DMS153 treated with DMSO at 0.1 percent for 48 hours (cell line): Measurements from ENCODE around the gene CHP1.
"Not testable (repeated sequence)": the region's sequence is repeated elsewhere in the genome, so short reads cannot be mapped to it uniquely, and the experiment has no call there.

Source experiments
- DNase-seq: peaks from one replicate; lab custom pipeline; 2025; ENCODE audit not compliant: unreplicated experiment; lab: John Stamatoyannopoulos, UW

CHP1 gene

DNA sequence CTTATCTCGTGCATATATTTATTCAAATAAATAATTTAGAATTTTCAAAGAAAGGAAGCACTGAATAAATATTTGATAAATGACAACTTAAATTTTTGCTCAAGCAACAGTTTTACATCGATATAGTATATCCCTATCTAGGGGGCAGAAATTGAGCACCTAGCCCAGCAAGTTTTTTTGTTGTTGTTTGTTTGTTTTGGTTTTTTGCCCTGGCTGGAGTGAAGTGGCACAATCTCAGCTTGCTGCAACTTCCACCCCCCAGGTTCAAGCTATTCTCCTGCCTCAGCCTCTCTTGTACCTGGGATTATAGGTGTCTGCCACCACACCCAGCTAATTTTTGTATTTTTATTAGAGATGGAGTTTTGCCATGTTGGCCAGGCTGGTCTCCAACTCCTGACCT, 58.9 kb downstream of the CHP1 start:
- DNase-seq = no peak

DNA sequence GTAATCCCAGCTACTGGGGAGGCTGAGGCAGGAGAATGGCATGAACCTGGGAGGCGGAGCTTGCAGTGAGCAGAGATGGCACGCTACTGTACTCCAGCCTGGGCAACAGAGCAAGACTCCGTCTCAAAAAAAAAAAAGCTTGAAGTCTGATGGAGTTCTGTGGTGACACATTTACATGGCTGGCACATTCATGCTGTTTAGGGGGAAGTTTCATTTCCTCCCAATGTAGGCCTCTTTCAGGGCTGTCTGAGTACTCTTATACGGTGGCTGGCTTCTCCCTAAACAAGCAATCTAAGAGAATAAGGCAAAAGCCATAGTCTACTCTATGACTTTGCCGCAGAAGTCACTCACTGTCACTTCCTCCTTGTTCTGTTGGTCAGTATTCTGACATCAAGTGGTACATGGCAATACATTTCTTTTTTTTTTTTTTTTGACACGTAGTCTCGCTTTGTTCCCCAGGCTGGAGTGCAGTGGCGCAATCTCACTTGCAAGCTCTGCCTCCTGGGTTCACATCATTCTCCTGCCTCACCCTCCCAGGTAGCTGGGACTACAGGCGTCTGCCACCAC, 60.1 kb downstream of the CHP1 start:
- DNase-seq = no peak

DNA sequence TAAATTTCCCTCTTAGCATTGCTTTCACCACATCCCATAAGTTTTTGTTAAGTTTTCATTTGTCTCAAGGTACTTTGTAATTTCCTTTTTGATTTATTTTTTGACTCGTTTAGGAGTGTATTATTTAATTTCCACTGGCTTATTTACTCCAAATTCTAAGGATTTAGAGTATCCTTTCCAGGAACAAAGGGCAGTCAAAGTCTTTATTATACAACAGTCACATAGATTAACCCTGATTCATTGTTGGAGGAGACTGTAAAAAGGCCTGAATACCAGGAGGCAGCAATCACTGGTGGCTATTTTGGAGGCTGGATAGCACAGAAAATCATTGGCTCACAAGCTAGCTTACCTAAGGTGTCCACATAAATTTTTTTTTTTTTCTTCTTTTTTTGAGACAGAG, 61.5 kb downstream of the CHP1 start:
- DNase-seq = no peak

DNA sequence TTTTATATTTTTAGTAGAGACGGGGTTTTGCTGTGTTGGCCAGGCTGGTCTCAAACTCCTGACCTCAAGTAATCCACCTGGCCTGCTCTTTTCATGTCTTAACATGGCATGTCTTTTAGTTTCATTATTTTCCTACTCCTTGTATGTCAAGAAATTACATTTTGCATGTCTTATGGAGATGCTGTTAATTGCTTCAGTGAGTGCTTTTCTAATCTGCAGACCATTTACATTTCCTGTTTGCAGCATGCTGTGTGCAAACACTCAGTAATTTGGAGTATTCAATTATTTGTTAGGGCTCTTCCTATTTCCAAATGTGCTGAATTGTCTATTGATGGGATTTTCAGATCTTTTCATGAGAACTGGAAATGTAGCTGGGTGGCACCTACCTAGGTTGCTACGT, 70.1 kb downstream of the CHP1 start:
- DNase-seq = not testable (repeated sequence)

DNA sequence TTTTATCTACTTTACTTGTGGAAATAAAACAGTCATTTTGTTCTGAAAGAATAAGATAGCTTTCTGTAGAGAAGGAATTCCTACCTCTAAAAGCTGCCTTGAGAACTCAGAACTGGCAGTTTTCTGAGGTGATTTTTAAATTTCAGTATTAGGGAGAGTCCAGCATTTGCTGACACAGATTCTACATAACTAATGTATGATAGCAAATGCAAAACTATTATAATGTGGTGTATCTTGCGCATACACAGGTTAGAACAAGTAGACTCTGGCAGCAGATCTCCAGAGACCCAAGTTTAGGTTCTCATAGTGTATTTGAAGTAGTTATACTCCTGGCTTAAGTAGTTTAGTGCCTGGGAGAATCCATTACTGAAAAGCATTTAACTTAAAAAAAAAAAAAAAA, 70.5 kb downstream of the CHP1 start:
- DNase-seq = no peak

DNA sequence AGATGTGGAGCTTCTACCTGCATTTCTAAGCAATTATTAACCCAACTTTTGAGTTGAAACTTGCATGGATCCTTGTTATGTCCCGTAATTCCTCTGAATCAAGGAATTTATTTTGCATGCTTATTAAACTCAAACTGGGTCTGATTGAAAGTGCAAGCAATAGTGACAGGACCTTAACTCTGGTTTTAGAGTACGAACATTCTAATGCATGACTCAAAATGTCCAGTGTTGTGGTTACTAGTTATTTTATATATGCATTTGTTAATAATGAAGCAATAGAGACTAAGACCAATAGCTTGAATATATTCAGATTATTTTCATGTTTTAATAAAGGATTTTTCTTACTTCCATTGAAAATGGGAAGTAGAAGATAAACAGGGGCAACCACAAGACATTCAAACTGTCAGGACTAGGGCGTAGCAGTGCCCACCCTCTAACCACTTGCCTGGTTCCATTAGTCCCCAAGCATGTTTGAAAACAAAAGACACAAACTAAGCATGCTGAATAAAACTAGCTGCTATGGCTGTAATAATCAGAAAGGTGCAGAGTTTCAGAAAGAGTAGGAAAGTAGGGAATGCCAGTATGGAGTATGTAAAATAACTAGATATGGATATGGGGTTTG, 73.2 kb downstream of the CHP1 start:
- no peak for DNase-seq

DNA sequence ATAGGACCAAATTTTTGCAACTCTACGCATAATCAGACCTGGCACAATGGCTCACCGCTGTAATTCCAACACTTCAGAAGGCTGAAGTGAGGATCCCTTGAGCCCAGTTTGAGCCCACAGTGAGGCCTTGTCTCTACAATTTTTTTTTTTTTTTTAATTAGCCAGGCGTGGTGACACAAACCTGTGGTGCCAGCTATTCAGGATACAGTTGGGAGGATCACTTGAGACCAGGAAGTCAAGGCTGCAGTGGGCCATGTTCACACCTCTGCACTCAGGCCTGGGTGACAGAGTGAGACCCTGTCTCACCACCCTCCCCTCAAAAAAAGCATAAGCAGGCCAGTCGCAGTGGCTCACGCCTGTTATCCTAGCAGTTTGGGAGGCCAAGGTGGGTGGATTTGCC, 76.6 kb downstream of the CHP1 start:
- no peak for DNase-seq

DNA sequence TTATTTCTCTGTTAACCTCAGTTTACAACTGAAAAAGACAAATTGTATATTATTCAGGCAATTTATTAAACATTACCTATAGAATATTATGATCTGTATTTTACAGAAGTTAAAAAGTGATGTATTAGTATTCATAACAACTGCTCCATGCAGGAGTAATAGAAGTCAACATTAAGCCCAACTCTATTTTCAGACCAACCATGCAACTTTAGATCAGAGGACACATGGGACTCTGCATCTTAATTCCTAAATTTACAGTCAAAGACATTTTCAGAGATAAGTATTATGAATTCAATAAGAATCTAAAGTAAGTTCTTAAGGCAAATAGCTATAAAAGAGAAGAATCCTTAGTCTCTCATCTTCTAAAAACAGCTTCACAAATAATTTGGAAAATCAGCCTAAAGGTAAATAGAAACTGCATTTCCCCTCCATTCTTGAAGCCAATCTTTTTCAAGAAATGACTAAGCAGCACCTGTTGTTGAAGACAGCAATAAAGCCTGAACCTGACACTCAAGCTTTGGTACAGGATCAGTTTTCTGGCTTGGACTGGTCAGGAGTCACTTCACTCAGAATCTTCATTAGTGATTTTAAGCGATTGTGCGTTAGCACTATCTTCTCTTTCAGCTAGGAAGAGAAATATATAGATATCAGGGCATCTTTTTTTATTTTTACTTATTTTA, 78.3 kb downstream of the CHP1 start:
- no peak for DNase-seq

DNA sequence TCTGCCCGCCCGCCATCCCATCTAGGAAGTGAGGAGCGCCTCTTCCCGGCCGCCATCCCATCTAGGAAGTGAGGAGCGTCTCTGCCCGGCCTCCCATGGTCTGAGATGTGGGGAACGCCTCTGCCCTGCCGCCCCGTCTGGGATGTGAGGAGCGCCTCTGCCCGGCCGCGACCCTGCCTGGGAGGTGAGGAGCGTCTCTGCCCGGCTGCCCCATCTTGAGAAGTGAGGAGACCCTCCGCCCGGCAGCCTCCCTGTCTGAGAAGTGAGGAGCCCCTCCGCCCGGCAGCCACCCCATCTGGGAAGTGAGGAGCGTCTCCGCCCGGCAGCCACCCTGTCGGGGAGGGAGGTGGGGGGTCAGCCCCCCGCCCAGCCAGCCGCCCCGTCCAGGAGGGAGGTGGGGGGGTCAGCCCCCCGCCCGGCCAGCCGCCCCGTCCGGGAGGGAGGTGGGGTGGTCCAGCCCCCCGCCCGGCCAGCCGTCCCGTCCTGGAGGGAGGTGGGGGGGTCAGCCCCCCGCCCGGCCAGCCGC, 89.8 kb downstream of the CHP1 start:
- DNase-seq = not testable (repeated sequence)

DNA sequence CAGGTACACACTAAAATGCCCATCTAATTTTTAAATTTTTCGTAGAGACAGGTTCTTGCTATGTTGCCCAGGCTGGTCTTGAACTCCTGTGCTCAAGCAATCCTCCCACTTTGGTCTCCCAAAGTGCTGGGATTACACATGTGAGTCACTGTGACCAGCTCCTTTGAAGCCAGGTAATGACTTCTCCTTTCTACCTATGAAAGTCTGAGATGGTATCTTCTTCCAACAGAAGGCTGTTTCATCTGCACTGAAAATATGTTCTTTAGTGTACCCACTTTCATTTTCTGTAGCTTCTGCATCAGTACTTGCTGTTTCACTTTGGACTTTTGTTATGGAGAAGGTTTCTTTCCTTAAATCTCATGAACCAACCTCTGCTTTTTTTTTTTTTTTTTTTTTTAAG, 92.5 kb downstream of the CHP1 start:
- DNase-seq = no peak

DNA sequence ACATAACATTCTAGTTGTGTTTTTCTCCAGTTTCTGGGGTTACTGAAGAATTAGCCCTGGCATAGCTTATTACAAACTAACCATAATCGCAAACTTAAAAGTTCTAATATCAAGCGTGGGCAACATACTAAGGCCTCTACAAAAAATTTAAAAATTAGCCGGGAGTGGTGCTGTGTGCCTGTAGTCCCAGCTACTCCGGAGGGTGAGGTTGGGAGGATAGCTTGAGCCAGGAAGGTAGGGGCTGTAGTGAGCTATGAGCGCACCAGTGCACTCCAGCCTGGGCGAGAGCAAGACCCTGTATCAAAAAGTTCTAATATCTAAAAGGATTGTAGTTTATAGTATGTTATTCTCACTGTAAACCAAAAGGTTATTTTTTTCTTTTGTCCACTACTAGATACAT, 100.2 kb downstream of the CHP1 start:
- no peak for DNase-seq
